Smooth muscle cell (in vitro differentiated cells): ENCODE results near the gene C10orf67. TPM values are rescaled to one million over a fixed set of nuclear protein-coding genes. Genes with fewer than 3 reads are reported as not detected.
"Not testable (repeated sequence)": the region's sequence is repeated elsewhere in the genome, so short reads cannot be mapped to it uniquely, and the experiment has no call there.

Experiments
- DNase-seq: peaks from one replicate; lab custom pipeline; 2025; ENCODE audit not compliant: unreplicated experiment; lab: John Stamatoyannopoulos, UW
- H2AFZ ChIP-seq: fragments of 200-600 bp; sonication (generic); 2 replicates; pipeline ENCODE4 v1.6.0; 2016; ENCODE audit warnings: antibody characterized with exemption, low read depth, mild to moderate bottlenecking
- H3F3A ChIP-seq: fragments of 200-600 bp; sonication (generic); 2 replicates; pipeline ENCODE4 v1.6.0; 2017; ENCODE audit warnings: antibody characterized with exemption, low read depth
- H3K27ac ChIP-seq: fragments of 200-600 bp; sonication (generic); 2 replicates; pipeline ENCODE4 v1.5.1; 2016; ENCODE audit warnings: low read depth, mild to moderate bottlenecking
- H3K27me3 ChIP-seq: fragments of 200-600 bp; sonication (generic); 2 replicates; pipeline ENCODE4 v1.6.1; 2016; ENCODE audit warnings: low read depth, mild to moderate bottlenecking
- H3K36me3 ChIP-seq: fragments of 200-600 bp; sonication (generic); 2 replicates; pipeline ENCODE4 v1.5.1; 2016; ENCODE audit warnings: low read depth
- H3K4me1 ChIP-seq: fragments of 200-600 bp; sonication (generic); 2 replicates; pipeline ENCODE4 v1.5.1; 2016; ENCODE audit warnings: low read depth
- H3K4me2 ChIP-seq: fragments of 200-600 bp; sonication (generic); 2 replicates; pipeline ENCODE4 v1.6.0; 2016; ENCODE audit warnings: mild to moderate bottlenecking
- H3K4me3 ChIP-seq: fragments of 200-600 bp; sonication (generic); 2 replicates; pipeline ENCODE4 v1.5.1; 2016; ENCODE audit warnings: mild to moderate bottlenecking
- H3K79me2 ChIP-seq: fragments of 200-600 bp; sonication (generic); 2 replicates; pipeline ENCODE4 v1.6.0; 2016; ENCODE audit warnings: low read depth, mild to moderate bottlenecking
- H3K9ac ChIP-seq: fragments of 200-600 bp; sonication (generic); 2 replicates; pipeline ENCODE4 v1.6.0; 2016; ENCODE audit warnings: low read depth
- H3K9me3 ChIP-seq: fragments of 200-600 bp; sonication (generic); replicated peaks from 2 replicates; pipeline ENCODE4 v1.5.1; 2016; ENCODE audit warnings: low read depth
- H4K20me1 ChIP-seq: fragments of 200-600 bp; sonication (generic); 2 replicates; pipeline ENCODE4 v1.6.0; 2016; ENCODE audit warnings: low read depth
- WGBS: methylation state at CpG from one replicate; pipeline ENCODE4 v1.1.7; 2016; ENCODE audit warnings: low lambda C conversion rate; 5-methylcytosine and 5-hydroxymethylcytosine counted together
- polyA plus RNA-seq: library from polyadenylated mRNA; unstranded; fragments of >200 nt; fragmentation: Nextera tagmentation; extraction: Ambion mirVana; gene quantifications from 2 replicates; pipeline ENCODE4 v1.2.1, GENCODE V29; 2016
- total RNA-seq: library from RNA; depleted of rRNA; stranded (reverse); fragments of >200 nt; gene quantifications from 2 replicates; pipeline ENCODE4 v1.2.3, GENCODE V29; 2014
- TF ChIP-seq, protein P1 (sequence below): fragments of 200-600 bp; sonication (generic); IDR thresholded peaks from 2 replicates; pipeline ENCODE4 v1.5.1; 2017; ENCODE audit warnings: borderline replicate concordance, mild to moderate bottlenecking, antibody characterized with exemption; ENCODE audit not compliant: insufficient read depth, poor library complexity, severe bottlenecking

C10orf67 gene
- total RNA-seq: not detected in 2 replicates
- polyA plus RNA-seq: not detected in 2 replicates

DNA sequence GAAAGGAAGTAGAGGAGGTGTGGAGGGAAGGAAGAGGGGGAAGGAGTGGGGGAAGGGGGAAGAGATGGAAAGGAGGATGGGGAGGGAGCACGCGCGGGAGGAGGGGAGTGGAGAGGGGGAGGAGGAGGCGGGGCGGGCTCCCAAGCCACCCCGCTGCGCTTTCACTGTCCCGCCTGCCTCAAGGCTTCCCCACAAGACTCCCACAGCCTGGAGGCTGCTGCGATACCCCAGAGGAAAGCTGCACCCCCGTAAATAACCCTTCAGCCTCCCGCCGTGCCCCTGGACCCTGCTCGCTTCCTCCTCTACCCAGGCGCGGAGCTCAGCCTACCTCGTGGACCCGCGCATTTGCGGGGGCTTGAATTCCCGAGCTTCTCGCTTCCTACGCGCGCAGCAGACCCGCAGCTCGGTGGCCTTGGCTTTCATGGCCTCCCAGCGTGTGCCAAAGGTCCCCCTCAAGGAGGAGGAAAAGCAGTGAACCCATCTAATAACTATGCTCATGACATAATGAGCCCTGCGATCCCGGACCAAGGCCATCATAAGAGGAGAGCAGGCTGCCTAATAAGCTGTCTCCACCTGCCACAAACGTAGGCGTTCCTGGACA is at the start of gene C10orf67:
C10orf67 (minus strand) TSS at position 557 of the 601 bp plus-strand sequence; CDS start at position 534, 23 bp downstream.
- H3F3A ChIP-seq: peaks cover 5% of the 10 kb centered on the region
- H2AFZ ChIP-seq: peak within 1 kb of the TSS; percentile 72
- H4K20me1 ChIP-seq: no peaks in the 10 kb centered on the region
- no peaks in the 10 kb centered on the region for H3K36me3 ChIP-seq
- peaks cover 9% of the 10 kb centered on the region for H3K27me3 ChIP-seq
- WGBS: 5% methylated on average over 22 of the region's 31 CpGs
- peak within 1 kb of the TSS; percentile 50 for H3K4me3 ChIP-seq
- no peak for DNase-seq
- no peaks in the 10 kb centered on the region for H3K9me3 ChIP-seq
- TF ChIP-seq, protein P1, sequence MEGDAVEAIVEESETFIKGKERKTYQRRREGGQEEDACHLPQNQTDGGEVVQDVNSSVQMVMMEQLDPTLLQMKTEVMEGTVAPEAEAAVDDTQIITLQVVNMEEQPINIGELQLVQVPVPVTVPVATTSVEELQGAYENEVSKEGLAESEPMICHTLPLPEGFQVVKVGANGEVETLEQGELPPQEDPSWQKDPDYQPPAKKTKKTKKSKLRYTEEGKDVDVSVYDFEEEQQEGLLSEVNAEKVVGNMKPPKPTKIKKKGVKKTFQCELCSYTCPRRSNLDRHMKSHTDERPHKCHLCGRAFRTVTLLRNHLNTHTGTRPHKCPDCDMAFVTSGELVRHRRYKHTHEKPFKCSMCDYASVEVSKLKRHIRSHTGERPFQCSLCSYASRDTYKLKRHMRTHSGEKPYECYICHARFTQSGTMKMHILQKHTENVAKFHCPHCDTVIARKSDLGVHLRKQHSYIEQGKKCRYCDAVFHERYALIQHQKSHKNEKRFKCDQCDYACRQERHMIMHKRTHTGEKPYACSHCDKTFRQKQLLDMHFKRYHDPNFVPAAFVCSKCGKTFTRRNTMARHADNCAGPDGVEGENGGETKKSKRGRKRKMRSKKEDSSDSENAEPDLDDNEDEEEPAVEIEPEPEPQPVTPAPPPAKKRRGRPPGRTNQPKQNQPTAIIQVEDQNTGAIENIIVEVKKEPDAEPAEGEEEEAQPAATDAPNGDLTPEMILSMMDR: no peak
- H3K27ac ChIP-seq: peak within 1 kb of the TSS; percentile 75
- H3K79me2 ChIP-seq: no peaks in the 10 kb centered on the region
- peak within 1 kb of the TSS; percentile 53 for H3K9ac ChIP-seq
- H3K4me2 ChIP-seq: peak within 1 kb of the TSS; percentile 88
- H3K4me1 ChIP-seq: peaks cover 7% of the 10 kb centered on the region

DNA sequence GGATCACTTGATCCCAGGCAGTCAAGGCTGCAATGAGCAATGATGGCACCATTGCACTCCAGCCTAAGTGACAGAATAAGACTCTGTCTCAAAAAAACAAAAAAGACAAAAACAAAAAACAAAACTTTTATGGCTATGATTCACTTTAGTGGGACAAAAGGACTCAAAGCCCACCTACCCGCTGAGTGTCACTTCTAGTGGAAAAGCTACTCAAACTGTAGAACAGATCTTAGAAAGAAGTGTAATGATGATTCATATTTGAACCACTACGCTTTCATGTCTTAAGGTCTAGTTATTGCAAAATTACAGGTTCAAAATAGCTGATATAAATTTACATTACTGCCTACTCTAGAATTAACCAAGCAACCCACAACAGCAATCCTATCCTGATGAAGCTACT is 47.2 kb upstream of the C10orf67 start:
- 89% methylated on average over 2 of the region's 2 CpGs for WGBS
- Histone ChIP-seq H3K27ac (no peak overlapping the region), H3K9me3 (no peaks in the 10 kb centered on the region), H3K36me3 (no peaks in the 10 kb centered on the region), H3K79me2 (no peaks in the 10 kb centered on the region), H3K9ac (no peak overlapping the region), H4K20me1 (no peaks in the 10 kb centered on the region), H2AFZ (no peak overlapping the region), H3K4me3 (no peak overlapping the region), H3K27me3 (no peaks in the 10 kb centered on the region), H3K4me2 (no peak overlapping the region), H3F3A (no peaks in the 10 kb centered on the region), H3K4me1 (no peaks in the 10 kb centered on the region)
- TF ChIP-seq, protein P1: no peak
- no peak for DNase-seq

DNA sequence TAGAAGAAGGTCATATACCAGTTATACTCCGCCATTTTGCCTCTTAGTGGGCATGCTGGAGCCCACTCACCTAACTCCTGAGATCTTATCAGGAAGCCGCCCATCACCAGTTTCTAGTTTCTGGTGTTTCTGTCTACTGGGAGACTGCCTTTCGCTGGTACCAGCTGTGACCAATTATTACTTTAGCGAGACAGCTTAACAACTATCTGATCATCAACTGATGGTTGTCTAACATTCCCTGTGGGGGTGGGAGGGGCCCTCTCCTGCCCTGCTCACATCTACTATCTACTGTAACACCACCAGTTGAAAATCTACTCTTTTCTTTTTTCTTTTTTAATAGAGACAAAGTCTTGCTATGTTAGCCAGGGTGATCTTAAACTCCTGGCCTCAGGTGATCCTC is 46.2 kb upstream of the C10orf67 start:
- H2AFZ ChIP-seq: no peak overlapping the region
- no peaks in the 10 kb centered on the region for H4K20me1 ChIP-seq
- no peaks in the 10 kb centered on the region for H3K36me3 ChIP-seq
- TF ChIP-seq, protein P1: no peak
- no peaks in the 10 kb centered on the region for H3K9me3 ChIP-seq
- H3K4me2 ChIP-seq: no peak overlapping the region
- H3K9ac ChIP-seq: no peak overlapping the region
- no peaks in the 10 kb centered on the region for H3F3A ChIP-seq
- no peak for DNase-seq
- no peaks in the 10 kb centered on the region for H3K79me2 ChIP-seq
- no peaks in the 10 kb centered on the region for H3K27me3 ChIP-seq
- no peak overlapping the region for H3K4me3 ChIP-seq
- no peak overlapping the region for H3K27ac ChIP-seq
- 79% methylated on average over 4 of the region's 4 CpGs for WGBS
- no peaks in the 10 kb centered on the region for H3K4me1 ChIP-seq

DNA sequence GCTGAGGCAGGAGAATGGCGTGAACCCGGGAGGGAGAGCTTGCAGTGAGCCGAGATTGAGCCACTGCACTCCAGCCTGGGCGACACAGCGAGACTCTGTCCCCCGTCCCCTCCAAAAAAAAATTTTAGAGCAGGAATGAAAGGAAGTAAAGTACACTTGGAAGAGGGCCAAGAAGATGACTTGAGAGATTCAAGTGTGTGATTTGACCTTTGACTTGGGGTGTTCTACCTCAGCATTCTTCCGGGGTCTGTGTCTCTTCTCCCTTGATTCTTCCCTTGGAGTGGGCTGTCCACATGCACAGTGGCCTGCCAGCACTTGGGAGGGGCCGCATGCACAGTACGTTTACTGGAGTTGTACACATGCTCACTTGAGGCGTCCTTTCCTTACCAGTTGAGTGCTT is 45.8 kb upstream of the C10orf67 start:
- H3K4me2 ChIP-seq, H3K4me1 ChIP-seq, H3F3A ChIP-seq, H3K9me3 ChIP-seq, H3K4me3 ChIP-seq, H3K36me3 ChIP-seq, H4K20me1 ChIP-seq, H3K9ac ChIP-seq, DNase-seq, H2AFZ ChIP-seq, H3K79me2 ChIP-seq, H3K27ac ChIP-seq, H3K27me3 ChIP-seq: not testable (repeated sequence)
- WGBS: 96% methylated on average over 10 of the region's 10 CpGs

DNA sequence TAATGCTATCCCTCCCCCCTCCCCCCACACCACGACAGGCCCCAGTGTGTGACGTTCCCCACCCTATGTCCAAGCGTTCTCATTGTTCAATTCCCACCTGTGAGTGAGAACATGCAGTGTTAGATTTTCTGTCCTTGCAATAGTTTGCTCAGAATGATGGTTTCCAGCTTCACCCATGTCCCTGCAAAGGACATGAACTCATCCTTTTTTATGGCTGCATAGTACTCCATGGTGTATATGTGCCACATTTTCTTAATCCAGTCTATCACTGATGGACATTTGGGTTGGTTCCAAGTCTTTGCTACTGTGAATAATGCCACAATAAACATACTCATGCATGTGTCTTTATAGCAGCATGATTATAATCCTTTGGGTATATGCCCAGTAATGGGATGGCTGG is 42.9 kb upstream of the C10orf67 start:
- H3K36me3 ChIP-seq, H3K4me2 ChIP-seq, H3K79me2 ChIP-seq, H3K4me1 ChIP-seq, H3K9me3 ChIP-seq, H3K4me3 ChIP-seq, H4K20me1 ChIP-seq, H3F3A ChIP-seq, DNase-seq, H3K9ac ChIP-seq, H3K27ac ChIP-seq, H3K27me3 ChIP-seq, H2AFZ ChIP-seq: not testable (repeated sequence)
- WGBS: 97% methylated on average over 3 of the region's 3 CpGs
